Activated CD4-positive, CD25-positive, alpha-beta regulatory T cell treated with anti-CD3 and anti-CD28 coated beads, Interleukin-2, amount 50 U/mL, for 72 hours (primary cell): ENCODE results near the gene NLK.
"Not testable (repeated sequence)": the region's sequence is repeated elsewhere in the genome, so short reads cannot be mapped to it uniquely, and the experiment has no call there.

Experiments
- DNase-seq: peaks from one replicate; pipeline ENCODE4 v3.0.0; 2021

Gene NLK

DNA sequence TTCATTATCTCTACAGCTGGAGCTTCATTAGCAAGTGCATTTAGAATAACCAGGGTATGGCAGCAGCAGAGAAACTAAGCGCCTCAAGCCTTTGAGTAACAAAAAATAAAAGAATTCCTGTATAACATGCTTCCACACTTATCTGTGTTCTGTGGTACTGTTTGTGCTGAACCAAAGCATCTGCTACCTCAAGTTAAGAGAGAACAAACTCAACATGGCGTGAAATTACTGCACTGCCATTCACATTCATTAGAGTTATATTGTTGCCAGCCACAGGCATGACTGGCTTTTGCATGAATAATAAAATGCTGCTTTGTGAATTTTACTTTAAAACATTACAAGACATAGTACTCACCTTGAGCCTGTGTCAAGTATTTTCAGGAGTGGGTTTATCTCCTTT, 76.6 kb downstream of the NLK start:
- DNase-seq: no peak

GRCh38 chr17:28119560-28119959, 77.1 kb downstream of the NLK start:
- DNase-seq: no peak

DNA sequence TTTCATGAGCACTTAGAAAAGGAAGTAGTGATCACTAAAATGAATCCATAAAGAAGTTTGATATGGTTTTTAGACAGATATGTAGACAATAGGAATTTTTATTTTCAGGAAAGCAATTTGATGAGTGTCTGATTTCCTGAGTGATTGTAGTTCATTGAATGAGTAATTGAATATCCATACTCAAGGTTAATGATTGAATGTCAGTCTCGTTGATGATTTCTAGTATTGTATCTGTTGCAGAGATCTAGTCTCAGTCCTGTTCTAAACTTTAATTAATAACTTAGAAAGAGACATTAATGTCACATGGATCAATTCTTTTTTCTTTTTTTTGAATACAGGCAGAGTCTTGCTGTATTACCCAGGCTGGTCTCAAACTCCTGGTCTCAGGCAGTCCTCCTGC, 78.3 kb downstream of the NLK start:
- DNase-seq: no peak

DNA sequence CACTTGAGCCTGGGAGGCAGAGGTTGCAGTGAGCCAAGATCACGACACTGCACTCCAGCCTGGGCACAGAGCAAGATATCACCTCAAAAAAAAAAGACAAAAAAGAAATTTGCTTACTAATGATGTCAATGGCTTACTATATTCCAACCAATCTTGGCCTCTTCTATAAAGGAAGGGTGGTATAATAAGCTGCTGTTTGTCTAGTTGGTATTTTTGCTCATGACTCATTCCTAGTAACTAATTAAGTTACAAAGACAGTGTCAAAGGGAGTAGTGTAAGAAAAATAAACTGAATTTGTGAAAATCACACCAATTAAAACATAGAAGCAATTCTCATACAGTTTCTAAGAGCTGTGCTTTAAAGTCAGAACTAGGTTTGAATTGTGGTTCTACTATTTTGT, 82.5 kb downstream of the NLK start:
- no peak for DNase-seq

DNA sequence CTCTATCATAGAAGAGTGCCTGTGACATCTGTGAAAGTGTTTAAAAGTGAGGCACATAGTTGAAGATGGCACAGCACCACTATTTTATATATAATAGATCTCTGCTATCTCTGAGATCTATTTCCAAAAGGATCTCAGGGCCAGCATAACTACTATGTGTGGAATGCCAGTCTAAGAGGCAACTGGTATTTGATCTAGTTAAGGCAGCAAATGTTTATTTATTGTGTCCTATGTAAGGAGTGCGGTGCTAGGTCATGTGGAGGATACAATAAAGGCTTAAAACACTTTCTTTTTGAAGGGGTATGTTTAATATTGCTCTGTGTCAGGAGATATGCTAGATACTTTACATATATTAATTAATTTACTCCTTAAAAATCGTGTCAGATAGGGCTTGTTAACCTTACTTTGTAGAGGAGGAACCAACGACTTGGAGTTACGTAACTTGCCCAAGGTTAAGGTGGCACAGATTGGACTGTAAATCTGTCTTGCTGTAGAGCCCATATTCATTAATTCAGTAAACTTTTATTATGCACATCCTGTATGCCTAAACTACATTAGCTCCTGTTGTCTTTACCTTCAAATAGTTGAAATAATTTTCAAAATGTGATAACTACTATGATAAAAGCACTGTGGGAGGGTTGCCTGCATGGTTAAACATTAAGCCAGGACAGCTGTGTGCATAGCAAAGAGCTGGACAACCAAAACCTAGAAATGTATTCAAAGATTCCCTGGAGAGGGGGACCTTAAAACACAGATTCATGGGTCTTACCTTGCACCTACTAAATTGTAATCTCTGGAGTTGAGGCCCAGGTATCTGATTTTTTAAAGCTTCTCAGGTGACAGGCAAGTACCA, 83.3 kb downstream of the NLK start:
- no peak for DNase-seq

DNA sequence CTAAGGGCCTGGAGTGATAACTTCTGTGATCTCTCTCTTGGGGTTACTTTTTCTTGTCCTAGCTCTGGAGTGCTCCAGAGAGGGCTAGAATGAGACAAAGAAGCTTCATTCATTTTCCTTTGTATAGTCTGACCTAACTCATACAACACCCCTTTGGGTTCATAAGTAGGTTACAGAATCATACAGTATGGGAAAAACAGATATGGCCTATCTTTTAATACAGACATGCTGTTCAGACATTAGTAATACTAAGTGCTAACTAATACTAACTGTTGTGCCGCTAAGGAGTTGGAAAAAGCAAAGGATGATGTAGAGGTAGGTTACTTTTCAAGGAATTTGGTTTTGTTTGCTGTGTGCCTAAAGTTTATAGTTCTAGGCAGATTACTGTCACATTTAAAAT, 84.7 kb downstream of the NLK start:
- DNase-seq: no peak

DNA sequence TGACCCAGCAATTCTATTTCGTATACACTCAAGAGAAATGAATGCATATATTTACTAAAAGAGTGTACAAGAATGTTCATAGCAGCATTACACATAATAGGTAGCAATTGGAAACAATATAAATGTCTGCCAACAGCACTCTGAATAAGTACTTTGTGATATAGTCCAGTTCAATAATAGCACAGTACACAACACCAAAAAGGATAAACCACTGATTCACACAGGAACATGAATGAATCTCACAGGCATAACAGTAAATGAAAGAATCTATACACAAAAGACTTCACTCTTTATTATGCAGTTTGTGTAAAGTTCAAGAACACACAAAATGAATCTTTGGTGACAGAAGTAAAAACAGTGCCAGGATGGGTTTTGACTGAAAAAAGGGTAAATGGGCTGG, 86.3 kb downstream of the NLK start:
- DNase-seq: no peak

DNA sequence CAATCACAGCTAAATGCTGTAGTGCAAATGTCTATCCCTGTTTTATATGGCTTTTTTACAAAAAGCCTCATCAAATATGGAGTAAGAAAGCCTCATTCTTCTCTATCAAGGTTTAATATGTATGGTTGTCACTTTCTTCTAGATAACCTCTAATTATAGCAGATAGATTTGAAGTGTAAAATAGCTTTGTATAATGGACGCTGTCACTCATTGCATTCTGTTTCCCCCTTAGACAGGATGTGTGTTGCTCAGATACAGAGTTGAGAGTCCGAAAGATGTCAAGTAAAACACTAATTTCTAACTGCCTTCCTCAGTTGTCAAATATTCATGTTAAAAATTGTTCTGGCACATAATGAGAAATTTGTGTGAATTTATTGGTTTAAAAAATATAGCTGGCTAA, 88.0 kb downstream of the NLK start:
- no peak for DNase-seq

DNA sequence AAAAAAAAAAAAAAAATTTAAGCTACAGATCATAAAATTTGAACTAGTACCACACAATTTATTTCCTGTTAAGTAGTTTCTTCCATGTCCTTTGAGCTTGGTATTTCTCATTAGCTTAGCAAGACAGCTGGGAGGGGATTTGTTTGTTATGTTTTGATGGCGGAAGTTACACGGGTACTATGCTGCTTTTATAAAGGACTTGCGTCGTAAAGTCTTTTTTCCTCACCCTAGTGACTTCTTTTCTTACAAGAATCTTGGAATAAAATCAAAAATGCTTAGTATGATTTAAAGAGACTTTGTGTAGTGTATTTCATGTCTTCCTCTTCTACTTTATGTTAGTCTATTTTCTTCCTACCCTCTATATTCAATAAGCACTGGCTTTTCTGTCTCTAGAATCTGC, 89.1 kb downstream of the NLK start:
- no peak for DNase-seq

- DNase-seq: no peak
Measured at GRCh38 chr17:28133562-28133970, 91.1 kb downstream of the NLK start.

- DNase-seq: no peak
Measured at GRCh38 chr17:28136923-28137322, 94.4 kb downstream of the NLK start.

DNA sequence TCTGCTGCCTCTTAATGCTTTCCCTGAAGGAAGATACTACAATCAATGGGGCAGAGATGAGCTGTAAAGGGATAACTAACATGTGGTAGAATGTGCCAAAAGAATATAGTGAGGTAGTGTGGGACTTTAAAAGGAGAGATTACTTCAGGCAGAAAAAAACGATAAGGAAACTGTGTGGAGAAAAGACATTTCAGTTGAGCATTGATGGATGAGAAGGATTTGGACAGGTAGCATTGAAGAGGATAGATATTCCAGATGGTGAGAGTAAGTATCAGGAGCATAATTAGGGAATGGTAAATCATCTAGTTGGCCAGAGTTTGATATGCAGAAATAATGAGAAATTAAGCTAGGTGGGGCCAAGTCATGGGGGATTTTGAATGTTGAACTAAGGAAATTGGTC, 97.3 kb downstream of the NLK start:
- no peak for DNase-seq

DNA sequence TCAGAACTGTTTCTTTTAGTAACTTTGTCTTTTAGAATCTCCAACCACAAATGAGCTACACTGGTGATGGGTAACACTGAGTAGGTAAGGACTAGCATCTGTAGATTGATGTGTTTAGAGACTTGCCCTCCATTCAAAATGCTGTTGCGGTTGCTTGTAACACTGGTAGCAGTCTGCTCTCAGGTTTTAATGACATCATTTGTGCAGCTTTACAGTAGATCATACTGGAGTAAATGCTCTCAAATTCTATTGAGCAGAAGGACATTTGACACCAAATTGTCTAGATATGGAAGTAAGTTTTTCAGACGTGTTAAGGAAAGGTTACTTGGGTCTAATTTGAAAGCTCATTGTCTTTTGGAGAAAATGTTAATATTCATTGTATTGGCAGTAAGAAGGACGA, 98.8 kb downstream of the NLK start:
- DNase-seq: no peak

- DNase-seq: no peak
Measured at GRCh38 chr17:28141773-28142172, 99.3 kb downstream of the NLK start.

DNA sequence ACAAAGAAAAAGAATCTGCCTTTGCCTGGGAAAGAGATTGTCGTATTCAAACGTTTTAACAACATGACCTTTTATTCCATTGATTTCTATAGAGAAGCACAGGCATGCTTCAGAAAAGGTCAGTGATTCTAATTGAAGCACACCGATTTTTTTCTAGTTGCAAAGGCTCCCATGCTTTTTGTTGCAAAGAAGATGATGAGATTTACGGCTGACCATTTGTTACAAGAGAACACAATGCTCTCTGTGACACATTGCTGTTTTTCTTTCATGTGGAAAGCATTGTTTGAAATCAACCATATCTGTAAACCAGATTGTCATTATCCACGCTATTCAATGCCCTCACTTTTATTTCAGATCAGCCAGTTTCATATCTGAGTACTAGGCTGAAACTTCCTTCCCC, 99.8 kb downstream of the NLK start:
- DNase-seq: no peak

DNA sequence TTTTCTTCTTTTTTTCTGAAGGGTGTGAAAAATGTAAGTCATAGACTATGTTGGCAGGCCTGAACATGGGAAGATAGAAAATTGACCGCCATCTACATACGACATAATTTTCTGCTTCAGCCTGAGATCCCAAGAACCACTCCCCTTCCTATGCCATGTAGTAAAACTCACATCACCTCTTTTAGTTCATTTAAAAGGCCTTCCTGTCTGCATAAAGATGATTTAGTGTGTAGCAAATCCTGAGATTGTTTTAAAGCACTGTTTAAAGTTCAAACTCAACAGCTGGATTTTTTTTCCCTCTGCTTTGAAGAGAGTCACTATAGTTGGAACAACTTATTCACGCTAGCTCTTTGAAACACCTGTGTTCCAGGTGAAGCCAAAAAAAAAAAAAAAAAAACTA, 101.5 kb downstream of the NLK start:
- DNase-seq: no peak

DNA sequence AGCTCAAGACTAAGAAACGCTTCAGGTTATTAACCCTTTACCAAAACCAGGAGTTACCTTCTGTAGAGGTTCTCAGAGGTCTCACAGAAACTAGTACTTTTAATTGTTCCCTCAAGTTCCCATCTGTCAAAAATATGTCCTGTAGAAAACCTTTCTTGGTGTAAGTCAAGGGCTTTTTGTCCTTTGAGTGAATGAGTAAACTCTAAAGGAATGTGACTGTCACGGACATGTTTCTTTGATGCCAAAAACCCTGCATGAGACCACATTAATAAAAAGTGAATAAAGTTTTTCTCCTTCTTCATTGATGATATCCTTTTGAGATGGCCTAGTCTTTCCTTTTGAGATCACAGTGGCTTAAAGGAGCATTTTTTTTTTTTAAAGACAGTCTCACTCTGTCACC, 102.9 kb downstream of the NLK start:
- DNase-seq: no peak

GRCh38 chr17:28147017-28147416, 104.5 kb downstream of the NLK start:
- DNase-seq: no peak

DNA sequence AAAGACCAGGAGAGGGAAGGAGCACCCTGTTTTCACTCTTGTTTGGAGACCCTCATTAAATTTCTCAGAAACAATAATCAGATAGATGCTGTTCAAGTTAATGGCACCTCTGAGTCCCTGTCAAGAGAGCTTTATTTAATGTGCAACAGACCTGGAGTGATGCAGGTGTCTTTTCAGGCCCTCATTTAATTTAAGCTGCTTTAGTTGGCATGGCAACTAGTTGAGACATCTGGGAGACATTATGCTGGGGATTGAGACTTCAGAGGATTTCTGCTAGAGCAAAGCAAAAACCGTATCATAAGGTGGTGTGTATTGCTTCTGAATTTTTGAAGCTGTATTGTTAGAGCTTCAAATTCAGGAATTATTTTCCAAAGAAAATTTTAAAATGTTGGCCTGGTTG, 108.5 kb downstream of the NLK start:
- no peak for DNase-seq

DNA sequence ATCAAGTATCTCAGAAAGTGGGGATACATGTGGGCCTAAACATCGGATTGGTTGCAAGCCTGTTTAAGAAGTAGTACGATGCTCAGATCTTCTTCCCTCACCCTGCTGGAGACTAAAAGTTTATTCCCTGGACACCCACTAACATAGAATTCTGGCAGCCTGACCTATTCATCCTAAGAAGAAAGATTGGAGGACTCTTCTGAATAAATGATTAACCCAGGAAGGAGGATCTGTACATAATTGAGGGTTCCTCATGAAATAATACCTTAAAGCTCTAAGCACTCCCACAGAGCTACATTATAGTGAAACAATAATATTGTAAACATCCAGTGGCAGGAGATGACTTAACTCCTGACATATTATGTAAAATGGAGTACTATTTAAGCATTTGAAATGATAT, 111.7 kb downstream of the NLK start:
- no peak for DNase-seq

DNA sequence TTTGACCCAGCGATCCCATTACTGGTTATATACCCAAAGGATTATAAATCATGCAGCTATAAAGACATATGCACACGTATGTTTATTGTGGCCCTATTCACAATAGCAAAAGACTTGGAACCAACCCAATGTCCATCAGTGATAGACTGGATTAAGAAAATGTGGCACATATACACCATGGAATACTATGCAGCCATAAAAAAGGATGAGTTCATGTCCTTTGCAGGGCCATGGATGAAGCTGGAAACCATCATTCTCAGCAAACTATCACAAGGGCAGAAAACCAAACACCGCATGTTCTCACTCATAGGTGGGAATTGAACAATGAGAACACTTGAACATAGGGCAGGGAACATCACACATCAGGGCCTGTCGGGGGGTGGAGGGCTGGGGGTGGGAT, 112.9 kb downstream of the NLK start:
- not testable (repeated sequence) for DNase-seq

DNA sequence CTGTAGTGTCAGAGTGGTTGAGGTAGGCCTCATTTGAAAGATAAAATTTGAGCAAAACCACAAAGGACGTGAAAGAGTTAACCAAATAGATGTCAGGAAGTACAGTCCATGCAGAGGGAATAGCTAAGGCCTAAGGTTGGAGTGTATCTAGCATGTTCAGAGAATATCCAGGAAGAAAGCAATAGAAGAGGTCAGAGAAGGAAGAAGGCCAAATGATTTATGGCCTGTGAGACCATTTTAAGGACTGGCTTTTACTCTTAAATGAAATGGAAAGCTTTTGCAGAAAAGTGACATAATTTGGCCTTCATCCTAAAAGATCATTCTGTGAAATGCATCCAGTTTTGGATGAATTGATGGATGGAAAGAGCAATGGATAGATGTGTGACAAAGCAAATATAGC, 116.5 kb downstream of the NLK start:
- no peak for DNase-seq

GRCh38 chr17:28159924-28160323, 117.4 kb downstream of the NLK start:
- no peak for DNase-seq

DNA sequence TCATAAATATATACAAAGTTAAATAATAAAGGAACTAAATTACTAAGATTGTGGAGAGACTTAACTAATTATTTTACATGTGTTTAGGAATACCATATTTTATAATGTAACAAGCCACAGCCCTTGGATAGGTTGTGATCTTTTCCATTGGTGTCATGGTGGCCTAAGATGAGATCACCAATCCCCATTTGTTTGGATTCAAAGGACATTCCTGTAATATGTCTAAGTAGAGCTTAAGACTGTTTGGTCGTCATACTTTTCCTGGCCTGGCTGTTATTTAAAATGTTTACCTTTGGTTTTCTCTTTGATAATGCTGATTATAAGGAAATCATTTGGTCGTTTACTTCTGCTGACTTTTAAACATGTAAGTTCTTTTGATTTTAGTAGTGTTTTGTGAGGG, 118.1 kb downstream of the NLK start:
- DNase-seq: no peak

DNA sequence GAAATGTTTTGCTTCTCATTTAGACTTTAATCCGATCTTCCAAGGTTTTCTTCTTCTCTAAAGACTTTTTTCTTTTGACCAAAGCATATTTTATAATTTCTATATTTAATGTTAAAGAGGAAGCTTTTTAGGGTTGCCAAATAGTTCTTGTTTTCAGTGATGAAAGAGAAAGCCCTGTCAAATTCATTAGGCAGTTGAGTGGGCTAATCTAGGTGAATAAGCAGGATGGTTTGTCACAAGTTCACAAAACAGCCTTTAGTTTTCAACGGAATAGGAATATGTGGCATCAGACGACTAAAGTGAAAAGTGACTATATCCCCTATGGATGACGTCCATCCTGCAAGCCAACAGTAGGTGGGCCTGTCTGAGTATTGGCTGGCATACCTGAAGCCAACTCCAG, 118.8 kb downstream of the NLK start:
- DNase-seq: no peak
